NCI-H524 (cell line): Measurements from ENCODE around the gene CYP46A1.

ENCODE experiments used
- DNase-seq, 2 experiments: peaks; one replicate each; lab custom pipeline; 2025; lab: John Stamatoyannopoulos, UW

CYP46A1 gene

GRCh38 chr14:99715266-99716000 lies 31.3 kb downstream of the CYP46A1 start:
- no peak for DNase-seq

GRCh38 chr14:99716091-99716849 lies 32.2 kb downstream of the CYP46A1 start:
- no peak for DNase-seq

GRCh38 chr14:99716850-99717681 lies 33.0 kb downstream of the CYP46A1 start:
- DNase-seq, result no peak

GRCh38 chr14:99717682-99718013 lies 33.5 kb downstream of the CYP46A1 start:
- DNase-seq, result no peak

- DNase-seq, result no peak
These were observed 34.1 kb downstream of the CYP46A1 start for GRCh38 chr14:99718031-99718810.

- DNase-seq, result no peak
These were observed 34.7 kb downstream of the CYP46A1 start for GRCh38 chr14:99718811-99719192.

- DNase-seq, result no peak
These were observed 37.1 kb downstream of the CYP46A1 start for GRCh38 chr14:99720941-99721791.

GRCh38 chr14:99721792-99722516 lies 37.9 kb downstream of the CYP46A1 start:
- DNase-seq, result no peak

- no peak for DNase-seq
These were observed 38.6 kb downstream of the CYP46A1 start for GRCh38 chr14:99722741-99723140.

GRCh38 chr14:99724196-99724891 lies 40.2 kb downstream of the CYP46A1 start:
- DNase-seq, result peak; percentile 86 to 97

- no peak for DNase-seq
These were observed 41.1 kb downstream of the CYP46A1 start for GRCh38 chr14:99724939-99725773.

GRCh38 chr14:99725774-99726537 lies 41.9 kb downstream of the CYP46A1 start:
- DNase-seq, result no peak

- no peak for DNase-seq
These were observed 42.5 kb downstream of the CYP46A1 start for GRCh38 chr14:99726538-99727095.

GRCh38 chr14:99727096-99727870 lies 43.2 kb downstream of the CYP46A1 start:
- no peak for DNase-seq

- no peak for DNase-seq
These were observed 44.3 kb downstream of the CYP46A1 start for GRCh38 chr14:99728231-99728920.

GRCh38 chr14:99728981-99729451 lies 44.9 kb downstream of the CYP46A1 start:
- peak in 1 of 2 experiments; percentile 28 for DNase-seq
